Urinary bladder (tissue), 4 donors: ENCODE data around the gene NAMPT. TPM values are rescaled to one million over a fixed set of nuclear protein-coding genes. Genes with fewer than 3 reads are reported as not detected.

Experiments used
- DNase-seq: peaks from one replicate; pipeline ENCODE4 v3.0.0-alpha.2; 2015; ENCODE audit errors: extremely low spot score
- H3K27ac ChIP-seq: one replicate; pipeline ENCODE4 v1.5.1; 2013; ENCODE audit warnings: low read depth, mild to moderate bottlenecking, moderate library complexity
- H3K36me3 ChIP-seq: one replicate; pipeline ENCODE4 v1.6.1; 2013; ENCODE audit warnings: mild to moderate bottlenecking, moderate library complexity; ENCODE audit not compliant: insufficient read depth
- H3K4me1 ChIP-seq: one replicate; pipeline ENCODE4 v1.6.1; 2013; ENCODE audit warnings: mild to moderate bottlenecking, moderate library complexity; ENCODE audit not compliant: insufficient read depth
- H3K4me3 ChIP-seq: one replicate; pipeline ENCODE4 v1.5.1; 2013; ENCODE audit warnings: low read depth, low read length
- WGBS: extraction: QIAGEN DNeasy Blood & Tissue Kit; methylation state at CpG from one replicate; pipeline ENCODE4 v1.1.7; 2013; 5-methylcytosine and 5-hydroxymethylcytosine counted together
- polyA plus RNA-seq: library from polyadenylated mRNA; stranded (reverse); fragments of 200-250 nt; gene quantifications from one replicate; pipeline ENCODE4 v1.2.3, GENCODE V29; 2013
- total RNA-seq: library from RNA; depleted of rRNA; stranded (reverse); fragments of >200 nt; gene quantifications from one replicate; pipeline ENCODE4 v1.2.3, GENCODE V29; 2014
- donor health status: healthy with polysubstance abuse.
- donor health status: healthy.

Gene NAMPT
- total and polyA plus RNA-seq, 2 donors = 120 to 133 TPM

DNA sequence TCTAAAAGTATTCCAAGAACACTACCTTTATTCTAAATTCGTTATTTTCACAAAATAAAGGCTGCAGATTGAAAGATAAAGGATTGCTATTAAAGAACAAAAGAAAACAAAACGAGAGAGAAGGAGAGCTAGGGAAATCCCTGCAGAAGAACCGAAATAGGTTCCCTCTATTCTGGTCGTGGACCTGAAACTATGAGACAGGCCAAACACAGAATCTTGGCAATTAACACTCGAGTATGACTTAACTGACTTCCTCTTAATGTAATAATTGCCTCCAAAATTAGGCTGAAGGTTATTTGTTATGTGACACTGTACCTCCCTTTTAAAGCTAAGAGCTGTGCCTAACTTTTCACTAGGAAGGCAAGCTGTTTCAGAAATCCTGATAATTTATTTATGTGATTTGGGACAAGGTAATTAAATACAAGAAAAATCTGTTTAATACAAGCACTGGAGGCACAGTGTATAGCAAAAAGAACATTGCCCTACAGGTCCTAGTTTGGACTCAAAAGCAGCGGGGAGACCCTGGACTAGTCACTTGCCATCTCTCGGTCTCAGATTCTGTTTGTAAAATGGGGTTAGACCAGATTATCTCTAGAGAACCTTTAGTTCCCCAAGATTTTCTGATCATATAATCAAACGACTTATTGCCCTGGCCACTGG lies 11.6 kb downstream of the NAMPT start:
- no peak for DNase-seq
- Histone ChIP-seq H3K4me3 (no peak overlapping the region), H3K36me3 (peaks cover 3% of the 10 kb centered on the region), H3K27ac (no peak overlapping the region), H3K4me1 (no peaks in the 10 kb centered on the region)
- 83% methylated on average over 8 of the region's 8 CpGs for WGBS

DNA sequence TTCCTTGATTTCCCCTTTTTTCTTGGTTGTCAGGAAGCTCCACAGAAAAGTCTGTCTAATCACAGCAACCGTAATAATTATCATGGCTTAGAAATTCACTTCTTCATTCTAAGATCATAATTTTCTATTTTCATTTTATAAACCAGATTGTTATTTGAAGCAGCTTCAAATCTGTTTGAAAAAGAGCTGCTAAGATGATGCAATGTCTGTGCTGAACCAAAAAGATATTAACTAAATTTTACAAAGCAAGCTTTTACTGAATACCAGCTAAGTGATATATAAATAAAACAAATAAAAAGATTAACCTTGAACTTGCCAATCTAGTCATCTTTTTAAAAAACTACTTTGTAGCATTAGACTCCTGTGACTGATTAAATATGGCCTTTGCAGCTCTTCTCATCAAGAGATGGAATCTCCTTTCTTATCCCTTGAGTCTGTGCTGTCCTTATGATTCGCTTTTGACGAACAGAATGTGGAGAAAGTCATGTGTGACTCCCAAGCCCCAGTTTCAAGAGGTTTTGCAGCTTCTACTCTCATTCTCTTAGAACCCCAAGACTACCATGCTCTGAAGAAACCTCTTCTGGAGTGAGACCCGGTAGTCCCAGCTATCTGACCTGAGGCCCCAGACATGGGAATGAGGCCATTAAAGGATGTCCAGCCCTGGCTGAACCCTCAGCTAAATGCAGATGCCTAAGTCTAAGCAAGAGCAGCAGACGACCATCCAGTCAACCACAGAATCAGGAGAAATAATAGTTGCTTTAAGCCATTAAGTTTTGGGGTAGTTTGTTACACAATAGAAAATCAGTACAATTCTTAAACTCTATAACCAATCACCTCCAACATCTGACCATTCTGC lies 14.4 kb downstream of the NAMPT start:
- DNase-seq = no peak
- Histone ChIP-seq H3K4me3 (no peak overlapping the region), H3K4me1 (no peaks in the 10 kb centered on the region), H3K27ac (no peak overlapping the region), H3K36me3 (peaks cover 1% of the 10 kb centered on the region)
- 91% methylated on average over 5 of the region's 5 CpGs for WGBS

DNA sequence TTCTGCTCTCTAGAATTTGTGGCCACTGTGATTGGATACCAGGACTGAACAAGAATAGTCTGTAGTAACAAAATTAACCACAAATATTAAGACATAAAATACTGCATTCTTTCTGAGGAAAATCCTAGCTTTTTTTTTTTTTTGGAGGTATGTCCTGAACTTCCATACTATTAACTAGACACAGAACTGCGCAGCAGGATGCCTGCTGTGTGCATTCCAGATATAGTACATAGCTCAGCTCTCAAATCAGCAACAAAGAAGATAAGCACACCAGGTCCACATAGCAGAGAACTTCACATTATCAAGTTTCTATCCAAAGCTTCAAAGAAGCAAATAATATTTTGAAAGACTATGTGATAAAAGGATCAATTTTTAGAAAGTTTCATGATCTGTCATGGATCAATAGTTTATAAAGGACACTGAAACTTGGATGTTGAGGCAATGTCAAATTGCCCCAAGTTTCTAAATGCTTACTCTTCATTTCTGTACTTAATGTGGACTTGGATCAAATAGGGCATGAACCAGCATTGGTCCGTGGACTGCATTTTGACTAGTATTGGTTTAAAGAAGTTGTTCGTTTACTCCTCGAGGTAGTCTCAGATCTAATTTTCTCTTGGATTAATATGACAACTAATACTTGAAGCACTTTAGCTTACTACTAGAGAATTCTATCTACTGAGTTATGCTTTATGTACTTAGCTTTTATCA lies 15.4 kb downstream of the NAMPT start:
- peaks cover 1% of the 10 kb centered on the region for H3K36me3 ChIP-seq

DNA sequence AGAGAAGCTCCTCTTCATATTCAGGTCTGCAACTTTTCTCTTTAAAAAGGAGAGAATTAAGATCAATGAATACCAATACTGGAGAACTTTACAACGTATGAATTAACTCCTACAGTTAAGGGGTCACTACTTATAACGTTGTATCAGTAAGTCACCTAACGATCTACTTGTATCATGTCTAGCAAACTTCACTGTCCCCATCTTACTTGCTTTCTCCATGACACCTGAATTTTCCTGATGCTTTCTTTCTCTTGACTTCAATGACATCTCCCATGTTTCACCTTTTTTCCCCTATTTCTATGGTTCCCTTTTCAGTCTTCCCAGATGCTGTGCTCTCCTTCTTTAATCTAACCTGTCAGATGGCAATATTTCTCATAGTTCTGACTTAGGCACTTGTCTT lies 19.6 kb downstream of the NAMPT start:
- Histone ChIP-seq H3K36me3 (no peaks in the 10 kb centered on the region), H3K4me1 (no peaks in the 10 kb centered on the region), H3K4me3 (no peak overlapping the region), H3K27ac (no peak overlapping the region)
- WGBS = 95% methylated on average over 3 of the region's 3 CpGs
- no peak for DNase-seq

More for the DNA sequence above, 15.4 kb downstream of the NAMPT start:
- Histone ChIP-seq H3K27ac (no peak overlapping the region), H3K4me3 (no peak overlapping the region), H3K4me1 (no peaks in the 10 kb centered on the region)
- DNase-seq = no peak
- WGBS = 82% methylated on average over 4 of the region's 4 CpGs

DNA sequence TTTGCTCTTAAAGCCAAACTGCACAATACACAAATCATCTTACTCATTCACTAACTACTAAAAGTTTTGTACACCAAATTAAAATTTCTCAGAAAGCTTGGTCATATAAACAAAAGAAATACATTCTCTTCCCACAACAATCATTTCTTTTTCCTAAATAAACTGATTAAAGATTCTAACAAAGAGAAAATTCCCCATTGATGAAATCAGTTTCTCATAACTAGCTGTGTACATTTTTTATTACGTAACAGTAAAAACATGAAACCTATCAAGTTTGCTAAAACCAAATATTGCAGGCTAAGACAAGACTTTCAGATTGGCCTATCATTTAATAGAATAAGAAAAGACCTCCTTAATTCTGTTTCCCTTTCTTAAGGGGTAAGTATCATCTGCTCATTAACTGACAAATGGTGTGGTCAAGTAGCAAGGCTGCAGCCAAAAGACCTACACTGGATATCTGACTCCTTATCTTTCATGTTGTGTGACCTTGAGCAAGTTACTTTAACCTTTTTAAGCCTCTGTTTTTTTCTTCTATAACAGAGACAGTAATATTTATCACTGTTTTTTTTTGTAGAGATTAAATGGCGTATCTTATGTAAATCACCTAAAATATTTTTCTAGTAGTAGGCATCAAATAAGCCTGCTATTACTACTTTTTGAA lies 22.4 kb downstream of the NAMPT start:
- Histone ChIP-seq H3K27ac (no peak overlapping the region), H3K36me3 (no peaks in the 10 kb centered on the region)
- WGBS = 80% methylated on average over 2 of the region's 2 CpGs

DNA sequence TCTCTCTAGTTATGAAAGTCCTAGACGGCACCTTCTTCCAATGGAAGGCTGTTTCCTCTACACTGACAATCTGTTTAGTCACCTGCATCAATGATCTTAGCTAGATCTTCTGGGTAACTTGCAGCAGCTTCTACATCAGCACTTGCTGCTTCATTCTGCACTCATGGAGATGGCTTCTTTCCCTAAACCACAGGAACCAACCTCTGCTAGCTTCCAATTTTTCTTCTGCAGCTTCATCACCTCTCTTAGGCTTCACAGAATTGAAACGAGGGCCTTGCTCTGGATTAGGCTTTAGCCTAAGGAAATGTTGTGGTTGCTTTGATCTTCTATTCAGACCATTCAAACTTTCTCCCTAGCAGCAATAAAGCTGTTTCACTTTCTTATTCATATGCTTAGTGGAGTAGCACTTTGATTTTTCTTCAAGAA lies 24.6 kb downstream of the NAMPT start:
- Histone ChIP-seq H3K36me3 (no peaks in the 10 kb centered on the region), H3K27ac (no peak overlapping the region), H3K4me3 (no peak overlapping the region), H3K4me1 (no peaks in the 10 kb centered on the region)
- no peak for DNase-seq
- WGBS = 68% methylated on average over 2 of the region's 2 CpGs

More for the DNA sequence above, 22.4 kb downstream of the NAMPT start:
- H3K4me1 ChIP-seq = no peaks in the 10 kb centered on the region
- no peak overlapping the region for H3K4me3 ChIP-seq
- no peak for DNase-seq

DNA sequence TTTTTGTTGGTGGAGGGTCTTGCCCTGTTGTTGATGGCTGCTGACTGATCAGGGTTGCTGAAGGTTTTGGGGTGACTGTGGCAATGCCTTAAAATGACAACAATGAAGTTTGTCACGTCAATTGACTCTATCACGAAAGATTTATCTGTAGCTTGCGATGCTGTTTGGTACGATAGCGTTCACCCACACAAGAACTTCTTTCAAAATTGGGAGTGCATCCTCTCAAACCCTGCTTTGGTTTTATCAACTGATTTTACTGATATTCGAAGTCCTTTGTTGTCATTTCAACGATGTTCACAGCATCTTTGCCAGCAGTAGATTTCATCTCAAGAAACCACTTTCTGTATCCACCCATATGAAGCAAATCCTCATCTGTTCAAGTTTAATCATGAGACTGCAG lies 26.0 kb downstream of the NAMPT start:
- no peak overlapping the region for H3K27ac ChIP-seq
- no peak overlapping the region for H3K4me3 ChIP-seq
- DNase-seq = no peak
- no peaks in the 10 kb centered on the region for H3K4me1 ChIP-seq
- 82% methylated on average over 7 of the region's 7 CpGs for WGBS
- peaks cover 1% of the 10 kb centered on the region for H3K36me3 ChIP-seq

DNA sequence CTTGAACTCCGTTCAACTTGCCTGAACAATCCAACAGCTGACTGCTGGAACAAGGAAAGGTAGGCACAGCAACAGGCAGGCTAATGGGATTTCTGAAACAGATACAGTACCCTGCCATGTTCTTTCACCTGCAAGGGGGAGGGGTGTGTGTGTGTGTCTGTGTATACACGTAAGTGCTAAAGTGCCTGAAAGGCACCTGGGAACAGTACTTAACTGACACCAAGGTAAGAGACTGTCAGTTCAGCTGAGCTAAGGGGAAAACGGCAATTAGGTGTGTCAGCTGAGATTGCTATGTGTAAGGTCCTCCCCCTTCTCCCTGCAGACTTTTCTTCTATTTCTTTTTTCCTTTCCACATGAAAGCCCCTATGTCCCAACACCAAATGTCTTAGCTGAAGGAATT lies 27.0 kb downstream of the NAMPT start:
- peaks cover 1% of the 10 kb centered on the region for H3K36me3 ChIP-seq
- no peaks in the 10 kb centered on the region for H3K4me1 ChIP-seq
- 90% methylated on average over 3 of the region's 3 CpGs for WGBS
- no peak overlapping the region for H3K27ac ChIP-seq
- no peak for DNase-seq
- no peak overlapping the region for H3K4me3 ChIP-seq

DNA sequence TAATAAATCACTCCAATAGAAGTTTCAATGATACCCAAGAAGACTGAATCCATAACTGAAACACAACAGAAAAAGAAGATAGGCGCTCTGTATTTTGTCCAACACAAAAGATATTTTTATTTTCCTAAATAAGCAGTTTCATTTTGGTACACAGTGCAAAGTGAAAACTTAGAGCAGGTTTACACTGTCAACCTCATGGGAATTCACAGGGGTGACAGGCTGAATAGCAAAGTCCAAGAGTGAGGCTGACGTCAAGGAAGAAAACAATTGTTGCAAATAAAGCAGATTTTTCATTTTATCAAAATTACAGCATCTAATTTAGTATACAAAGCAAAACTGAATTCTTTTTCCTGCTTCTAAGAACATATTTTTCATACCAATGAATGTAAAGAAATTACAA lies 28.6 kb downstream of the NAMPT start:
- Histone ChIP-seq H3K36me3 (peaks cover 3% of the 10 kb centered on the region), H3K27ac (no peak overlapping the region), H3K4me1 (no peaks in the 10 kb centered on the region), H3K4me3 (no peak overlapping the region)
- WGBS = 92% methylated on average over 2 of the region's 2 CpGs
- DNase-seq = no peak

DNA sequence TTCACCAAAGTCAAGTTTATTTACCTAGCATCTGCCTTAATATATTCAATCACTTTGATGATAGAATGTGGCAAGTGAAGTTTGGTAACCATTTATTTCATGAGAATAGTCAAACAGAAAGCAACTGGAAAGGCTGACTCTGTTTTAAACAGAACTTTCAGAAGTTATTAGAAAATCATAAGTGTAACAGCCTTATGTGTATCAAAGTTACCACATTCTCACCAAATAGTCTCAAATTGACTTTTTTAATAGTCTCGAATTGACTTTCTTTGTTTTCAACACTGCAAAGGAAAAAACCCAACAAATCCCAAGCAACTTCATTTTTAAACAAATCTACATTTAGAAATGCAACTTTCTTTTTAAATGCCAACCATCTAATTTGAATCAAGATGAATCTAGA lies 29.5 kb downstream of the NAMPT start:
- no peaks in the 10 kb centered on the region for H3K4me1 ChIP-seq
- DNase-seq = no peak
- H3K4me3 ChIP-seq = no peak overlapping the region
- WGBS = 93% methylated on average over 1 of the region's 1 CpG
- H3K36me3 ChIP-seq = peaks cover 3% of the 10 kb centered on the region
- no peak overlapping the region for H3K27ac ChIP-seq

DNA sequence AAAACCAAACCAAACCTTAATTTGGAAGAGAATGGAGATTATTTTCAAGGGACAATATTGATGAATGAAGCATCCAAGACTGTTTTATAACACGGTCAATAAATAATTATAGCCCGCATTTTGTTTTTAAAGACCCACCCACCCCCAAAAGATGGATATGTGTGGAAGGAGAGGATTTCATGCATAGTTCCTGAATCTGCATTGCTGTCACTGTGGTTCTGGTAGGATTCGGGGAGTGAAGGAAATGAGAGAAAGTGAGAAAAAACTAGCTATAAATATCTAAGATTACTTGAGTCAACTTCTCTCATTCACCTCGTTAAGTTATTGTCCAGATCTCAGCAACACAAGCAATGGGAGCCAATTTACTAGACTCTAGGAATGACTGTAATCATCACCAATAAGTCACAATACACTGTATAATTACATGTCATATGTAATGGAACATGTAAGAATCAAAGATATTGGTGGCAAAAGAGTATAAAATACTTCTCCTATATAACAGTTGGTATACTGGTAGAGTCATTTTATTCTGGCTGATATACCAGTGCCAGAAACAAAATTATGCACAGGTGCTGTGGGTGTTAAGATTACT lies 30.2 kb downstream of the NAMPT start:
- 87% methylated on average over 4 of the region's 4 CpGs for WGBS
- peaks cover 3% of the 10 kb centered on the region for H3K36me3 ChIP-seq
- no peak for DNase-seq
- no peak overlapping the region for H3K27ac ChIP-seq
- H3K4me3 ChIP-seq = no peak overlapping the region
- no peaks in the 10 kb centered on the region for H3K4me1 ChIP-seq

DNA sequence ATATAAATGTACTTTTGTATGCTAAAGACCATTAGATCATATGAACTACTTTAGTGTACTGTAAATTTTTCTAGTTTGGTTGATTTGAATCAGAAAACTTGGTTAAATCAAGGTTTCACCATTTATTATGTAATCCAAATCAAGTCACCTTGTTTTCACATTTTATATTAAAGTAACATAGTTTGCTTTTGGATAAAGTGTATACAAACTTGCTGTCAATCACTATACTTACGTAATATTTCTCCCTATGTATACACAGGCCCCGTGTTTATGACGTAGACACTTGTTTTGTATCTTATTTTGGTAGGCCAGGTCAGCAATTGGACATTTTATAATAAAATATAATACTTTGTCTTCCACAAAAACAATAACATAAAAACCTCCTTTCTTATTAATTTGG lies 32.2 kb downstream of the NAMPT start:
- WGBS = 93% methylated on average over 3 of the region's 3 CpGs
- H3K36me3 ChIP-seq = peaks cover 5% of the 10 kb centered on the region

DNA sequence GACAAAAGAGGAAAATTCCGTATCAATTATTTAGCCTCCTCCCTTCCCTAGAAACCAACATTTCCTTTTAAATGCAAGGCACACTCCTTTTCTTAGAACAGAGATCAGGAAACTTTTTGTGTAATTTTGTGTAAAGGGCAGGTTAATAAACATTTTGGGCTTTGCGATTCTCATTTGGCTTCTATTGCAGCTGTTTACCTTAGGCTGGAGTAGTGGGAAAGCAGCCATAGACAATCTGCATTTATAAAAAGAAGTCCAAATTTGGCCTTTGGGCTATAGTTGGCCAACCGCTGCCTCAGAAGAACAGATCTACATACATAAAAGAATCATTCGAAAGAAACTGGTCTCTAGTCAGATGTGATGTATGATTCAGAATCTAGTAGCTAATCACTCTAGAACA lies 35.3 kb downstream of the NAMPT start:
- peaks cover 5% of the 10 kb centered on the region for H3K36me3 ChIP-seq
- 91% methylated on average over 4 of the region's 4 CpGs for WGBS
- no peaks in the 10 kb centered on the region for H3K4me1 ChIP-seq
- H3K4me3 ChIP-seq = no peak overlapping the region
- no peak overlapping the region for H3K27ac ChIP-seq
- no peak for DNase-seq

More for the DNA sequence above, 32.2 kb downstream of the NAMPT start:
- no peak for DNase-seq
- H3K4me3 ChIP-seq = no peak overlapping the region
- no peaks in the 10 kb centered on the region for H3K4me1 ChIP-seq
- no peak overlapping the region for H3K27ac ChIP-seq
